ENCODE results near the gene HAND1. TPM values are rescaled to one million over a fixed set of nuclear protein-coding genes. Genes with fewer than 3 reads are reported as not detected.

HAND1 gene
- total RNA-seq, 1 donor from 2014 or later: 0.21 TPM

DNA sequence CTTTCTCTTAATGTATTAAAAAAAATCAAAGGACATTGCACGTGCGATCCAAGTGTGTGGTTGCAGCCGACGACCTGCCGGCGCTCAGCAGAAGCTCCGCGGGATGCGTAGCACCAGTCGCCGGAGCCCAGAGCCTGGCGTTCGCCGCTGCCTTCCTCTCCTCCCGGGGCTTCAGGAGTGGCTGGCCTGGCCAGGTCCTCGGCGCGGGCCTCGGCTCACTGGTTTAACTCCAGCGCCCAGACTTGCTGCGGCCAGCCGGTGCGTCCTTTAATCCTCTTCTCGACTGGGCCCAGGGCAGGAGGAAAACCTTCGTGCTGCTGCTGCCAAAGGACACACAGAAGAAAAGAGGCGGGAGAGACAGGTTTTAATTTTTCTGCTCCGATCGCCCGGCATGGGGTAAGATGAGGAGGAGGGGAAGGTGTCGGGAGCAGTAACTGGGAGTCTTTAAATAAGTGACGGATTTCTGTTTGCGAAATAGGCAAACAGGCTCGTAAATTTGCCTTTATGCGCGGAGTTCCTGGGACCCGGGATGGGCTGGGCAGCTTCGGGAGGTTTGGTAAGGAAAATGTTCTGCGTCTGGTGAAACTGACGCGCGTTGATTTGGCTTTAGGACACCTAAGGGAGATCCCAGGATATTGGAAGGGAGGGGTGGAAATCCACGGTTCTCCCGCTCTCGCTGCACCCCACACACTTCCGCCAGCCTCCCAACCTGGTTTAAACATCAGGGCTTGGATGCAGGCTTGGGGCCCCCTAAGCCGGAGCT, 2.3 kb downstream of the HAND1 start:
- intact Hi-C loops (cut with DNase I): no loop called here
- Histone ChIP-seq H3K9me3 (no peaks in the 10 kb centered on the region), H3K27ac (no peak overlapping the region), H3K4me3 (no peak overlapping the region), H3K36me3 (no peaks in the 10 kb centered on the region), H3K27me3 (ENCODE audit: low read depth) (peaks cover 100% of the 10 kb centered on the region), H3K4me1 (peaks cover 73% of the 10 kb centered on the region)
- DNase-seq (no peak), ATAC-seq (no peak)
- TF ChIP-seq, protein P1, sequence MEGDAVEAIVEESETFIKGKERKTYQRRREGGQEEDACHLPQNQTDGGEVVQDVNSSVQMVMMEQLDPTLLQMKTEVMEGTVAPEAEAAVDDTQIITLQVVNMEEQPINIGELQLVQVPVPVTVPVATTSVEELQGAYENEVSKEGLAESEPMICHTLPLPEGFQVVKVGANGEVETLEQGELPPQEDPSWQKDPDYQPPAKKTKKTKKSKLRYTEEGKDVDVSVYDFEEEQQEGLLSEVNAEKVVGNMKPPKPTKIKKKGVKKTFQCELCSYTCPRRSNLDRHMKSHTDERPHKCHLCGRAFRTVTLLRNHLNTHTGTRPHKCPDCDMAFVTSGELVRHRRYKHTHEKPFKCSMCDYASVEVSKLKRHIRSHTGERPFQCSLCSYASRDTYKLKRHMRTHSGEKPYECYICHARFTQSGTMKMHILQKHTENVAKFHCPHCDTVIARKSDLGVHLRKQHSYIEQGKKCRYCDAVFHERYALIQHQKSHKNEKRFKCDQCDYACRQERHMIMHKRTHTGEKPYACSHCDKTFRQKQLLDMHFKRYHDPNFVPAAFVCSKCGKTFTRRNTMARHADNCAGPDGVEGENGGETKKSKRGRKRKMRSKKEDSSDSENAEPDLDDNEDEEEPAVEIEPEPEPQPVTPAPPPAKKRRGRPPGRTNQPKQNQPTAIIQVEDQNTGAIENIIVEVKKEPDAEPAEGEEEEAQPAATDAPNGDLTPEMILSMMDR (IDR thresholded peaks at IDR 0.05): no peak

DNA sequence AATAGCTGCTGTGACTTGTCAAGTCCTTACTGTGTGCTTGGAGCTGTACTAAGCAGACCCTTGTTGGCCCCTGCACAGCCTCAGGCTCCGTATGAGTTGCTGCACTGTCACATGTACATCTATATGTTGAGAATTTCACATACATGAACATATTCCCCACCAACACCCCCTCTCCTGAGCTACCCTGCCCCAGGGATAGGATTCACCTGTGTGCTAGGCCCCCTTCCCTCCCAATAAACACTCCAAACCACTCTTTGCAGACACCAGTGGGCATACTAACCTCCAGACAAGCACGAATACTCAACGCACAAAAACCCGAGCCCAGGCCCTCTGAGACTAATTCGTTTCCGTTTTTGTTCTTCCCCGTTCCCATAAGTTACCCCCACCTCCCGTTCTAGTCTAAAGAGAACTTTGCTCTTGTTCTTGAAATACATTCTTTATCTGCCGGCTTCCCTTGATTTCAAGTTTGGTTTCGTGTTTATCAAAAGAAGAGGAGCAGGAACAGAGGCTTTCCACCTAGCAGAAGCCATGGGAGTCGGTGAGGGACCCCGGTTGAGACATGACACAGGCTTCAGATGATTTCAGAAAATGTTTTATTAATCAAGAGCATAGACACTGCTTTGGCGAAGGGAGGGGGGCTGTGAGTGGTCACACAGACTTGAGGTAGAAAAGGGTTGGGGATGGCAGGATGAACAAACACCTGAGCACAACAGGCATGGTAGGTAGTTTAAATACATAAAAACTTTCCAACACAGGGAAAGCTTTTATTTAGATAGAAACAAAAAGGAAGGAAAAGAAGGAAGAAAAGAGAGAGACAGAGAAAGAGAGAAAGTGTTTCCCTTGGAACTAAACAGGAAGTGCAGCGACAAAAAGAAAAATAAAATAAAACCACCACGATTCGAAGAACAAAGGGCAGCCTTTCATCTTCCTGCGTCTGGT, 3.4 kb downstream of the HAND1 start:
- TF ChIP-seq, protein P1 (IDR thresholded peaks at IDR 0.05): no peak
- Histone ChIP-seq H3K9me3 (no peaks in the 10 kb centered on the region), H3K36me3 (no peaks in the 10 kb centered on the region), H3K27ac (no peak overlapping the region), H3K27me3 (ENCODE audit: low read depth) (peaks cover 100% of the 10 kb centered on the region), H3K4me1 (peaks cover 70% of the 10 kb centered on the region), H3K4me3 (no peak overlapping the region)
- intact Hi-C loops (cut with DNase I): no loop called here
- DNase-seq: no peak
- ATAC-seq: no peak

DNA sequence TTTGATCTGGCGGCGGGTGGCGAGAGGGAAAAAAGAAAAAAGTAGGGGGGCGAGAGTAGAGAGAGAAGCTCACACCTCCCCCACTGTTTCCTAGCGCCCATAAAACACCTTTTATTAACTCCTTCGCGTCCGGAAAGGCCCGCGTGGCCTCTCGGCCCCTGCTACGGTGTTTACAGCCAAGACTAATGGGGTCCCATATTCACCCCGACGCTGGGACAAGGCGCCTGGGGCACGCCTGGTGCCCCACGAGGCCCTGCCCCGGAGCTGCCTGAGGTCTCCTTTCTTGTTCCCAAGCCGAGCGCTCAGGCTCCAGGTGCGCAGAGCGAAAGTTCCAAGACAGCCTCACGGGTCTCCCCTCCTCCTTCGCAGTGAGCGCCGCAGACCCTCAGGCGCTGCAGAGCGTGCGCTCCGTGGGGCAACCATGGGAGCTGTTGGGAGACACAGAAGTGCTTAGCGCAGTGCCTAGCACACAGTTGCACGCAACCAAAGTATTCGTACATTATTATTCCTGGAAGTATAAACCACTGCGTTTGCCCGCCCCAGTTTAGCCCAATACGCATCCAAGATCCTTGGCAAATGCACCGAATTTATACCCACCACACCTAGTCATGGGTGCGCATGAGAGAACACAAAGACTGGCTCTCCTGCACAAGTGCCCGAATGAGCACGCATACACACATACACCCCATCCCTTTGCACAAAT, 4.3 kb downstream of the HAND1 start:
- Histone ChIP-seq H3K27me3 (ENCODE audit: low read depth) (peaks cover 100% of the 10 kb centered on the region), H3K27ac (no peak overlapping the region), H3K36me3 (no peaks in the 10 kb centered on the region), H3K4me3 (no peak overlapping the region), H3K9me3 (no peaks in the 10 kb centered on the region), H3K4me1 (peaks cover 61% of the 10 kb centered on the region)
- TF ChIP-seq, protein P1 (IDR thresholded peaks at IDR 0.05): no peak
- no peak for DNase-seq
- intact Hi-C loops (cut with DNase I): no loop called here
- ATAC-seq: no peak

DNA sequence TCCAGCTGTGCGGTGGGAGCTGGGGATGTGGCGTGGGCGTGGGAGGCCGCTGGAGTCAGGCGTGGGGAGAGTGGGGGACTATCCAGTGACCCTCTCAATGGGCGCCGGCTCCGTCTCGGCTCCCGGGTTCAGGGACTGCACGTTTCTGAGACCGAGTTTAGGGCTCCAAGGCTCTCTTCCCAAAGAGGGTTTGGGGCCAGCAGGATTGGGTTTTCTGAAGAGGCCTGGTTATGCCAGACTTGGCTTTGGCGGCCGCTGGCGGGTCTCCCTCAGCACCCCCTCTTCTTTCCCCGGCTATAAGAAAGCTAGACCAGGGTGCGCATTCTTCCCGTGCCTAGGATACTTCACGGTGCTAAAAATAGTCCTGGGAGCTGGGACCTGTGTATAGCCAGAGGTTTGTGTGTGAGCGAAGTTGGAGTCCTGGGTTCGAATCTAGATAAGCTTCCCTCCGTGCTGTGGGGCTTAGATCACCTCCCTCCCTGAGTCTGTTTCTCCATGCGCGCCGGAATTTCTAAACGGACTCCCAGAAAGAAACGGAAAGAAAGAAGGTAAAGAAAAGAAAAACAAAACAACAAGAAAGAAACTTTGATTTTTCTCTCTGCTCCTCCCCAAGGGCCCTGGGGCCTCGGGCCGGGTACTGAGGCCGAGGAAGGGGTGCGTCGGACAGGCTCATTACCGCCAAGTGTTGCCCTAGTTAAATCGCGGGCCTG, 5.0 kb downstream of the HAND1 start:
- peaks cover 96% of the 10 kb centered on the region for H3K27me3 ChIP-seq (ENCODE audit: low read depth)
- intact Hi-C loops (cut with DNase I): no loop called here
- H3K36me3 ChIP-seq: no peaks in the 10 kb centered on the region
- no peaks in the 10 kb centered on the region for H3K9me3 ChIP-seq
- H3K27ac ChIP-seq: no peak overlapping the region
- H3K4me1 ChIP-seq: peaks cover 54% of the 10 kb centered on the region
- TF ChIP-seq, protein P1 (IDR thresholded peaks at IDR 0.05): no peak
- DNase-seq: no peak
- H3K4me3 ChIP-seq: no peak overlapping the region
- no peak for ATAC-seq
